HG03064 (cell line): Measurements from ENCODE around the gene FTCD.
"Not testable (repeated sequence)": the region's sequence is repeated elsewhere in the genome, so short reads cannot be mapped to it uniquely, and the experiment has no call there.

ENCODE experiments used
- ATAC-seq: cut with Tn5 transposase; IDR thresholded peaks from one replicate; pipeline ENCODE4 v1.9.1; 2021; ENCODE audit warnings: low read depth; ENCODE audit not compliant: unreplicated experiment

The FTCD gene

DNA sequence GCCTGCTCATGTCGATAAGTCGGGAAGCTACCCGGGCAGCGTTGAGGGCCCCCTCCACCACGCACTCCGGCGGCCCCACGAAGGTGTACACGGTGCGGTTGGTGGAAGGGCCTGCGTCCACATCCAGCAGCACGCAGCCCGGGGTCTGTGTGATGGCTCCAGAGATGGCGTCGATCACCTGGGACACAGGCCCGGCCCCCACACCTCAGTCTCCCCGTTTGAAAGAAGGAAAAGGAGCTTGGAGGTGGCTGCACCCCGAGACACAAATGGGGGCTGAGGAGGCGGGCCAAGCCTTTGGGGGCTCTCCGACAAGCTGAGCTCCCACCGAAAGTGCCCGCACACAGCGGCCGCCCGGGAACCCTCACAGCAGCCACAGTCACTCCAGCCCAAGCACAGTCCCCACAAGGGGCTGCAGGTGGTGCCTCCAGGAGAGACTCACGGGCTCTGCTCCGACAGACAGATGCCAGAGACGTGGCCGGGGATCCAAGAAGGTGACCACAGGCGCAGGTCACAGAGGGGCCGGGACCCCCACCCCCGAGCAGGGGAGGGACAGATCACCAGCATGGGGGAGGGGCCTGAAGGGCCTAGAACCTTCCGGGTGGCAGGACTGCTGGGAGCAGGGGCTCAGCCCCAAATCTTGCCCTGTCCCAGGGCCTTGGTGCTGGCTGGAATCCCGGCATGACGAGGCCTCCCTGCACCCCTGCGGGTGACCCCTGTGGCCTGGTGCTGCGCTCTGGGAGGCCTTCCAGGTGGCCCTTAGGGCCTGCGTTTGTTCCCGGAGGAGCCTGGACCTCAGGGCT, 1.0 kb downstream of the FTCD start:
- ATAC-seq = no peak

DNA sequence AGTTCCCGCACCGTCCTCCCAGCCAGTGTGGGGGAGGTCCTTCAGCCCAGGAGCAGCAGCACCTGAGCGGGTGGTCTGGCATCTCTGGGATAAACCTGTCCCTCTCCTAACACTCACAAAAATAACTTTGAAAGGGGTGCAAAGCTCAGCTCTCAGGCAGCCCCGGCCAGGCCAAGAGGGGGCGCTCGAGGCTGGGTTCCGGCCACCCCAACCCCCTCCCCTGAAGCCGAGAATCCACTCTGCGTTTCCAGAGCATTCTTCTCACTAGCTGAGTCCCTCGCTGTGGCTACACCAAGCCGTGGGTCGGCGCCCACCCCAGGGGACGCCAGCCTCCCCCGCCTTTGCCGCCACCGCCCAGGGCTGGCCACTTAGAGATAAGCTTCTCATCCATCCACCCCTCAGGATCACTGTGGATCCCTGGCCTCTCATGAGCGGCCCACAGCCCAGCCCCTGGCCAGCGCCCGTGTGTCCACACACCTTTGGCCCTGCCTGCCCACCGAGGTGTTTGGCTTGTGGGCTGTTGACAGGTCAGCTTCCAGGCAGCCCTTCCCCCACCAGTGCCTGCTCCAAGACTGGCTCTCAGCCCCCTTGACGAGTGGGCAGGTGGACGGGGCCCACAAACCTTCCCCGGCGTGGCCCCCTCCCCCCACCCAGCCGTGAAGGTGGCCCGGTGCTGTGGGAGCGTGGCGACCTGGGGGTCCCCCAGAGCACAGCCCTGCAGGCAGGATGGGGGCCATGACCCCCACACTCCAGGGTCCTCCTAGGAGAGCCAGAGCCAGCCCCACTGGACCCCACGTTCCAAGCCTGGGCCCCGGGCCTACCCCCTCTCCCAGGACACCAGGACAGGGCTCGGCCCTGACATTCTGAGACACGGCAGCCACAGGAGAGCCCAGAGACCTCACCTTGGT, 1.9 kb downstream of the FTCD start:
- ATAC-seq = no peak

- ATAC-seq = no peak
Observed at GRCh38 chr21:46152927-46153246, 2.5 kb downstream of the FTCD start.

GRCh38 chr21:46151989-46152926, 3.1 kb downstream of the FTCD start:
- ATAC-seq = no peak

GRCh38 chr21:46151261-46151988, 4.0 kb downstream of the FTCD start:
- ATAC-seq = no peak

DNA sequence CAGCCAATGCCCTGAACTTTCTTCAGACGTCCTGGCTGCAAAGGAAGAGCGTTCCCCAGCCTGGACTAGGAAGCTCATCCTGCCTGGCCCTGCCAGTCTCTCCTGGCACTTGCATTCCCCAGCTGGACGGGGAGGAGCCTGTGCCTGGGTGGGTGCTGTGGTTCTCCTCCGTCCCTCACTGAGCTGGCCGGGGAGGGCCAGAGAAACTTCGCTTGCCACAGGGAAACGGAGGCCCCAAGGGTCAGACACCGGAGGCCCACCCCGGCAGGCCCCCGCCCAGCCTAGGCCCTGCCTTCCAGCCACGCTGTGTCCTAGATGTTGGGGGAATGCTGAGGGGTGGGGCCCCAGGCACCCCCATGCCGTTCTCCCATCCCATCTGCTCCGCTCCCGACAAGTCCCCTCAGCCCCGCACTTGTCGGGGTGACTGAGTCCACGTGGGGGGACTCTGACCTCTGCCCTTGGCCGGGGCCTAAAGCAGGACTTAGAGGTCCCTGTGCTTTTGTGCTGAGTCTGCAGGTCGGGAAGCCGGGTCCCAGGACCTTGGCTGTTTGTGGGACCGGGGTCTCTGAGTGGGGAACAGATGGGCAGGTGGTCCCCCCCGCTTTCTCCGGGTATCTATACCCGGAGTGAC, 4.8 kb downstream of the FTCD start:
- ATAC-seq = no peak

GRCh38 chr21:46150073-46150472, 5.3 kb downstream of the FTCD start:
- no peak for ATAC-seq

- ATAC-seq = no peak
Observed at GRCh38 chr21:46149205-46149901, 6.0 kb downstream of the FTCD start.

GRCh38 chr21:46148106-46148505, 7.3 kb downstream of the FTCD start:
- ATAC-seq = no peak

- not testable (repeated sequence) for ATAC-seq
Observed at GRCh38 chr21:46147429-46147828, 8.0 kb downstream of the FTCD start.

DNA sequence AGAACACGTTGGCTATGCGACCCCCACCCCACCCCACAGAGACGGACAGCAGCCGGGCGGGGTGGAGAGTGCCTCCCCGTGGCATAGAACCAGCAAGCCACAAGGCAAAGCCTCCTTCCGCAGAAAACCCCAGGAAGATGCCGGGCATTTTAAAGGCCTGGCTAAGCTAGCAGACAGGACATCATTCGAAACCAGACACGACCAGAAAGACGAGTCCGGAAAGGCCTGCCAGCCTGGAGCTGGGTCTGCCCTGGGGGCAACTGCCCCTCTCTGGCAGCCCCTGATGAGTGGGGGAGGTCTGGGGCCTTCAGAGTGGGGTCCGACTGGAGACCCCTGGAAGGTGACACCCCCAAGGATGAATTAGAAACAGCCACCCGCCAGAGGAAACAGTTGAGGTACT, 8.5 kb downstream of the FTCD start:
- ATAC-seq = no peak

DNA sequence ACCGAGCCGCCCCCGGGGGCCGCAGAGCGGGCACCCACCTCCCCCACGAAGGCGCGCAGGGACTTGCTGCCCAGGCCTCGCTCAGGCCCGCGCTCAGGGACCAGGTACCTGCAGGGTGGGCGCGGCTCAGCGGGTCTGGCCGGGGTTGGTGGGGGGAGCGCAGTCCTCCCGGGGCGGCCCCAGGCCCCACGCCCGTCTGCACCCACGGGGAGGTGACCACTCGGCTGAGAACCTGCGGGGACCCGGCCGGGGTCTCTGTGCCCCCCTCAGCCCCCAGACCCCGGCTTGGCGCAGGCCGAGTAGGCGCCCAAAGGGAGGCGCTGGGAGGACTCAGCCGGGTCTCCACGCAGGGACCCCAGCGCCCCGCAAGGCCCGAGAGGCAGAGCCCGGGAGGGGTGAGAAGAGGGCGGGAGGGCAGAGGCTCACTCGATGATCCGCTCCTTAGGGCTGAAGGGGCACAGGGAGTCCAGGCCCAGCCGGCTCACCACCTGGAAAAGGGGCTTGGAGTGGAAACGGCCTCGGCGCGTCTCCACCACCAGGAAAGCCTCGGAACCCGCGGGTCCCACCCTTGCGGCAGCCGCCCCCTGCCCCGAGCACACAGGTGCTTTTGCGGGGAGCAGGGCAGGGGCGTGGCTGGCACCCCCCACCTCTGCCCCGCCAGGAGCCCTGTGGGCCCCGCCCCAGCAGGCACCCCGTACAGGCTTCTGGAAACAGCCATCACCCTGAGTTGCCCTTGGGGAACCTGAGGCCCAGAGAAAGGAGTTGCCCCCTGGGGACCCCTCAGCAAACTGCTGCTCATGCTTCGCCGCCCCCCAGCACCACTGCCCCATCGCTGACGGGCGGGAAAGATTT, 9.3 kb downstream of the FTCD start:
- no peak for ATAC-seq

- ATAC-seq = no peak
Observed at GRCh38 chr21:46145159-46145839, 10.1 kb downstream of the FTCD start.

- no peak for ATAC-seq
Observed at GRCh38 chr21:46144464-46145070, 10.8 kb downstream of the FTCD start.

DNA sequence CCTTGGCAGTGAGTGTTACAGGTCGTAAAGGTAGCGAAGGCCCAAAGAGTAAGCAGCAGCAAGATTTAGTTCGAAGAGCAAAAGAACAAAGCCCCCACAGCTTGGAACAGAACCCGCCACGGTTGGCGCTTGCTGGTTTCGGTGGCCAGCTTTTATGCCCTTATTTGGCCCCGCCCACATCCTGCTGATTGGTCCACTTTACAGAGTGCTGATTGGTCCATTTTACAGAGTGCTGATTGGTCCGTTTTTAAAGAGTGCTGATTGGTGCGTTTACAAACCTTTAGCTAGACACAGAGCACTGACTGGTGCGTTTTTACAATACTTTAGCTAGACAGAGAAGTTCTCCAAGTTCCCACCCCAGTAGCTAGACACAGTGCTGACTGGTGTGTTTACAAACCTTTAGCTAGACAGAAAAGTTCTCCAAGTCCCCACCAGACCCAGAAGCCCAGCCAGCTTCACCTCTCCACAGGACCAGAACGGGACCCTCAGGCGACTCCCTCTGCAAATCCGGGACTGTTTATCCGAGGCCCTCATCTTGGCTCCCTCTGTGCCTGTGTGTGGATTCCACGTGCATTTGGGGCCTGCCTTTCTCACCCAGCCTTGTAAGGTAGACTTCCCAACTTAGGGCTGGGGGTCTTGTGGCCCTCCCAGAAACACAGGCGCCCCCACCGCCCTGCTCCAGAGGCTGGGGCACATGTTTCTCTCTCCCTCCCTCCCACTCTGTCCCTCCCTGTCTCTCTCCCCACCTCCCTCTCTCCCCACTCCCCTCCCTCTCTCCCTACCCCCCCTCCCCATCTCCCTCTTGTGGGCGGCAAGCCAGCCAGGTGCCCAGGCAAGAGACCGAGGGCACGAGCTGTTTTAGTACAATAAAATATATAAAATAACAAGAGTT, 12.6 kb downstream of the FTCD start:
- no peak for ATAC-seq
